ENCODE results near the gene LRP1B.

LRP1B gene

DNA sequence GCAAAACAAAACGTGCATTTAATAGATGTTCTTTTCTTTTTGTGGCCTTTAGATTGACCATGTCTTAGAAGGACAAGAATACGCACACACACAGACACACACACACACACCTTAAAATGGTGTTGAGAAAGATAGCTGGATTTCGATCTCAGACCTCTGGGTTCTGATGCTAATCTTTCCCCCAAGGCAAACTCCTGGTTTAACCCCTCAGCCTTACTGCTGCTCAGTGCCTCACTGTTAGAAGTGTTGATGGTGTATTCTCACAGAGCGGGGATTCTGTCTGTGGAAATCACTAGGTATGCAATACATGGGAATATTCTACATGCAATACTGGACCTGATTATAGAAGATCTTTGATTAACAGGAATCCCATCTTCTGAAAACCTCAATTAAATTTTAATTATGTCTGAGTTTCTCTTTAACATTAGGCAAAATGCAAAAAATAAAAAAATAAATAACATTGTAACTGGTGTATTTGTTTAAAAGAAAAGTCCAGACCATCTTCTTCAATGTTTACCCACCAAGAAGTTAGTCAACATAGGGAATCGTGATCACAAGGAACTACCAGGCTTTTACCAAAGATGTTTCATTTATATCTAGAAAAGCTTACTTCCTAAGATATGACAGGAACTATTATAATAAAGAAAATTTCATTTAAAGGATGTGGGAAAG, 613.5 kb downstream of the LRP1B start:
- no peak for DNase-seq (ENCODE audit: low spot score)

DNA sequence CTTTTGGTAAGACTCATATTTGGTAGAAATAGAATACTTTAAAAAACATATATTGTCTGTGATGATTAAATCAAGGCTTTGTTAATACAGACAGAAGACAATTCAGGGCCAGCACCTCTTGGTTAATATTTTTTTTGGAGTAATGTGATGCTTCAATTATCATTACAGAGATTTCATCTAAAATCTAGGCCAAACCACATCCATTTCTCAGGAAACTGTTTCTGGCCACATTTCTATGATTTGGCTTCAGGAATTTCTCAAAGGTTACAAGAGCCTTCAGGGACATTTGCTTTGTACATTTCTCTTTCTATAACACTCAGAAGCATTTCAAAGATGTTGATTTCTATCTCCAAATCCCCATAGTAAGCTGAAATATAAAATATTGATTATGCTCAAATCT, 614.9 kb downstream of the LRP1B start:
- DNase-seq (ENCODE audit: low spot score) = no peak

DNA sequence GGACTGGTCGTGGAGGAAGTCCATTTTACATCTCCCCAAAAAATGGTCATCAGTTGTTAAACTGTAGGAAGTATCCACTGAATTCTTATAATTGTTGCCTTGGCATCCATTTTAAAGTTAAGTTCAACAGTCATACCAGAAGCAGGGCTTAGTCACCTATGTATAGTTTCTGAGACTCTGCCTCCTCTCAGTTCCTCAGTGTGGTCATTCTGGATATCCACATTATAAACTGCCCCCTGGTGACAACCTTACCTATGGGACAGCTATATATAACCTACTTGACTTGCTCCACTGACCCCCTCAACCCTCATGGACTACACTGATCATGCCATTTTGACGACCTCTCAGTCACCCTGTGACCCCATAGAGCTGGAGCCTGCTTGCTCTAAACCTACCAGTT, 617.0 kb downstream of the LRP1B start:
- DNase-seq (ENCODE audit: low spot score) = no peak

DNA sequence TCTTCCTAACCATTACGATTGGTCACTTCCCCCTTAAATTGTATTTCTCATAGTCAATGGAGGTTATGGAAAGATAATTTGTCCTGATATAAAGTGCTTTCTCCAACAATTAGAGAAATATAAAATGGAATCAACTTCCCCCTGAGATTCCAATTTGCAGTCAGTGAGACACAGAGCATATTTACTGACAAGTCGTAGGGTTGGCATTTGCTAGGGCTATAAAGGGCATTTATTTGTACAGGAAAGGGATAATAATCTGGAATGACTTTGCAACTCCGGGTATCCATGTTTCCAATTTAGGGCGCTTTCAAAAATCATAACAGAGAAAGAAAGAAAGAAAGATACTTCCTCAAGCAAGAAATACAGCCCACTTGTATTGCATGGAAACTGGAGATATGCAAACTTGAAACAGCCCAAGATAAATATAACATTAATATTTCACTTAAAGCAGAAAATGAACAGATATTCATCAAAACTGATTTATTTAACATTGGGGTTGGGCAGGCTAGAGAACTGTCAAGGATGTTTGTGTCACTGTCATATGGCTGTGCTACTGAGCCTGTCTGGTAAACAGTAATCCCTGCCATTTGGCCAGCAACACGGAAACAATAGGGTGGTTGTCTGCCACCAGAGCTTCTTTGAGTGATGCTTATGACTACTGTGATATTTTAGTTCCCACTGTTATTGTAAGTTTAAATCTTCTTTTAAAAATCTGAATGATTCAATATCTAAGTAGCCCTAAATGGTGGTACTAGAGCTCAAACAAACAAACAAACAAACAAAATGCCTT, 621.8 kb downstream of the LRP1B start:
- peak; percentile 93 for DNase-seq (ENCODE audit: low spot score)

DNA sequence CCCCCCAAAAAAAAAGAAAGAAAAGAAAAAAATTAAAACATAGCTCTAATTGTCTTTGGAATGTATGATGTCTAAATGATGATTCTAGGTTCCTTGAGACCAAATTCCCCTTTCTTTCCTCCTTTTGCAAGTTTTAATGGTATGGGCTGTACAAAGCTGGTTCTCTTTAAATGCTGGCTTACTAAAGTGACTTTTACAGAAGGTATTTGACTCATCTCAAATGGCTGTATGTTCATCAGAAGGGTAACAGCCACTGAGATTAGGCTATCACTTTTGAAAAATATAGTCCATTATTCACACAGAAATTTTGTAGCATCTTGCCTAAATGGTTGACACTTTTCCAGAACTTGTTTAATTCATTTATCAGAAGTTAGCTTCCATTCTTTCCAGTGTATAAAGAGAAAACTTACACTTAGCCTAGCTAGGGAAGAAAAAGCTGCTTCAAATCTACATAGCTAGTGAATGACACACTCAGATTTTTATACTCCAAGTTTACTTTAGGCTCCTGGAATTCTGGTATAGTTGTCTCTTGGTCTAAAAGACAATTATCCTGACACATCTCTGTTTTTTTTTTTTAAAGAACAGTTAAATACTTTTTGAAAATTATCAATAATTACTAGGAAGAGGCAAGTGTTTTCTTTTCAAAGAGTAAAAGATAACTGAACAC, 622.6 kb downstream of the LRP1B start:
- DNase-seq (ENCODE audit: low spot score) = no peak

DNA sequence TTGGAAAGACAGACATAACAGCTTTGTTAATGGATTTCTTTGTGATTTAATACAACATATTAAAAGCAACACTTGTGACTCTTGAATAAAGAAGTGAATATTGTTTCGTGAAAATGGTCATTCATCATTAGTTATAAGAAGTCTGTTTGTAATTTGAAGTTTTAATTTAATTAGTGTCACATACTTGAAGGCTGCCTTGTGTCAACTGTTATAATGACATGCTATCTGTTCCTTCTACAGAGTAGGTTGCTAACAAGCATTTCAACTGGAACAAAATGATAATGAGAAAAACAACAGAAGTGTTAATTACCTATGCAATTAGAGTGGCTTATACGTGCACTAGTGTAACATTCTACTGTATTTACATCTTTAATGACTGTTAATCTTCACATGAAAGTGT, 624.7 kb downstream of the LRP1B start:
- DNase-seq (ENCODE audit: low spot score) = no peak

DNA sequence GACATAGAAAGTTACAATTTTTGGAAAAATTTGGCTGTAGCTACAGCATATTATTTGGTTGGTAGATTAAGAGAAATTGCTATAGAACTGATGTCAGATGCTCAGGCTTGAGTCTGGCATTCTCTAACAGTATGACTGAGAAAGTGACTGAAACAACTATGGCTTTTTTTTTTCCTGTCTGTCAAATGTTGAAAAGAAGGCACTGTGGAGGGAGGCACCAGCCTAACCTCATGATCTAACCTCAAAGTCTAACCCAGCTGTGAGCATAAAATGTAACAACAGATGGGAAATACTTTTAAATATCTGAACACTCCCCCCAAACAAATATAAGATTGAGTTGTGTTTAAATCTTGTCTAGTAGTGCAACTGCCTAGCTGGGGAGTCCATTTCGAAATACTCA, 629.1 kb downstream of the LRP1B start:
- no peak for DNase-seq (ENCODE audit: low spot score)

DNA sequence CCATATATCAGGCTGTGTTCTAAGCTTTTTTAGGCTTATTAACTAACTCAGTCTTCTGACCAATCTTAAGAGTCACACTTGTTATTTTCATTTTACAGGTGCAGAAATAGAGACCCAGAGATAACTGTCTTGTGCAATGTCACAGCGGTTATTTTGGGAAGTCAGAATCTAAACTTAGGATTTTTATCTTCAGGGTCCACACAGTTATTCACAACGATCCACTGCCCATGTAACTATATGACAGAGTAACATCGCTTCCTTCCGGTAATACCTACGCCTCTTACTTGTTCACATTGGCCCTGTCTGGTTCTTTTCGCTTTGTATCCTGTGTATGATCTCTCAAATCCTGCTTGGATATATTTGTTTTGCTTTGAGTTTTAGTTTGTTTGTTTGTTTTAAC, 631.7 kb downstream of the LRP1B start:
- no peak for DNase-seq (ENCODE audit: low spot score)

DNA sequence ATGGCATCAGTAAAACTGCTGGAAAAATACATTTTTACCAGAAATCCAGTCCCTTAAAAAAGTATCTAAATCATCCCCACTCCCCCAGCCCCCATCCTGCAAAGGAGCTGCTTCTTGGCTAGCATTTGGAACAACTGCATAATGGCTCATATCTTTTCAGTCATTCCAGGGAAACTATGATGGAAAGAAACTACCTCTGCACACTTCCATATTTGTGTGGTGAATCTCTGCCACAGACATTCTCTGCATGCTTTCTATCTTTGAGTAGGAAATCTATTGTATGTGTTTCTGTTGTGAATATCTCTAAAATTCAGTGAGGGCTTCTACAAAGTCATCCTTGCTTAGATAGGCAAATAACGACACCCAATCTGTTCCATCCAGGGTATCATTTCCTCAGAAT, 632.3 kb downstream of the LRP1B start:
- no peak for DNase-seq (ENCODE audit: low spot score)

DNA sequence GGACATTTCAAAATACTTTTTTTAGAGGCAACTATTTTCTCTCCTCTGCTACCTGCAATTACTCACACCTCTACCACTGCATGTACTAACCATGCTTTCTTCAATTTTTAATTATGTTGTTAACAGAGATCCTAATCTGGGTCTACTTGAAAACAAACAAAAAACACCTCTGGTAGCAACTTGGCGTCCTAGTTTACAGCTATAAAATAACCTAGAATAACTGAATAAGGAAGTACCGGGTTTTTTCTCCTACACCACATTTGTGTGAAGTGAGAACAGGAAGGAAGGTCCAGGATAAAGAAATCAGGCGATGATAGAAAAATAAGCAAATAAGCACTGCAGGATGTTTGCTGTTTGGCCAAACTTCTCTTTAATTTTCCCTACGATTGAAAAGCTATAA, 633.5 kb downstream of the LRP1B start:
- DNase-seq (ENCODE audit: low spot score) = no peak

DNA sequence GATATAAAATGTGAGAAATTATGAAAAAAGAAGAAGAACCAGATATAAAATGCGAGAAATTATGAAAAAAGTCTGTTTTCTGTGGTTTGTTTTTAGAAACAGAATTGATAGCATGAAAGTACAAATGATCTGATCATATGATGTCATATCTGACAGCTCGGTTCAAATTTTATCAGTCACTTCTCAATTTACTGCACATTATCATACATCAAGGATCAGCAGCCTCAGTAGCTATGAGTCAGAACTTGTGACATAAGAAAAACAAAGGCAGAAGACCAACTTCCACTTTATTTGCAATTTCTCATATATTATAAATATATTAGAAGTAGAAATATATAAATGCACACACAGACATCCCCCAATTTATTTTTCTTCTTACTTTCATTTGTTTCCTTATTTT, 634.0 kb downstream of the LRP1B start:
- DNase-seq (ENCODE audit: low spot score) = no peak

DNA sequence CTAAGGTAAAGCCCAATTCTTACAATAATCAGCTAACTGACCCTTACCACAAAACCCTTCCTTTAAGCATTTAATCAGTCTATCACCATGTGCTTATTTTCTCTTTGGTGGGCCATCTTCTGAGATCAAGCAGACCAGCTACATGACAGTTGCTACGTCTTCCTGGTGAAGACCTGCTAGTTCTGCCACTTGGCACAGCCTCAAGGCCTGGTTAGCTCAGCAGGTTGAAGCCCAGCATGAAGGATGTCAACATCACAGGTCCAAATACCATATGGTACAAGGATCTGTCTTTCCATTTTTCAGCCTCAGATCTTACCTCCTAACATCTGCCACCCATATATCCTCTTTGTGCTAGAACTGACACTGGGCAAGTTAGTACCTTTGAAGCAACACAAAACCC, 636.9 kb downstream of the LRP1B start:
- no peak for DNase-seq (ENCODE audit: low spot score)

DNA sequence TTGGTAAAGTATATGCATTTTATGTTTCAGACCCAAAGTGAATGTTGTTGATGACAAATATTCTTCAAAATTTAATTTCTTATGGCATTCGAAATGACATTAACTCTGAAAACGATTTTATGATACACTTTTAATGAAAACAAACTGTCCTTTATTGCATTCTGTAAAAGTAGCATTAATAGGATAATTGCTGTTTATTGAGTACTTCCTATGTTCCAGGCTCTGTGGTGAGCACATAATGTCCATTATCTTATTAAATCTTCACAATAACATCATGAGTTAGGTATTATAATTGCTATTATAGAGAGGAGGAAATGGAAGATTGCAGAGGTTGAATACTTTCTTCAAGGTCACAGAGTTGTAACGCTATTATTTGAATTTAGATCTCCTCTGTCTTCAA, 638.0 kb downstream of the LRP1B start:
- DNase-seq (ENCODE audit: low spot score) = no peak

DNA sequence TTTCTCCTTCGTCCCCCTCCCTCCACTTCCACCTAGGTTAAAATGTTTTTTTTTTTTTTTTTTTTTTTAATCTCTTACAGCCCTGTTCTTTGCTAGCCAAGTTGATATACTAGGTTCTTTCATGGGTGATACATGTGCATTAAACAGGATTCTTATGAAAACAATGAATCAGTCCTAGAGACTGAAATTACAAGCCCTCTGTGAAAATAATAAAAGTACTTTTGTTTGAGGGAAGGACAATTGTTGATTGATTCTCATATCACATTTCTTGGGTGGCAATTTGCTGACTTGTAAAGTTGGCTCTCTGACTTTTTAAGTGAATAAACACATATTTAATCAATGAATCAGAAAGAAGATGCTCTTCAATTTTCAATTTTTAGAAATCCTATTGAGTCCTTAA, 639.9 kb downstream of the LRP1B start:
- peak; percentile 87 for DNase-seq (ENCODE audit: low spot score)

DNA sequence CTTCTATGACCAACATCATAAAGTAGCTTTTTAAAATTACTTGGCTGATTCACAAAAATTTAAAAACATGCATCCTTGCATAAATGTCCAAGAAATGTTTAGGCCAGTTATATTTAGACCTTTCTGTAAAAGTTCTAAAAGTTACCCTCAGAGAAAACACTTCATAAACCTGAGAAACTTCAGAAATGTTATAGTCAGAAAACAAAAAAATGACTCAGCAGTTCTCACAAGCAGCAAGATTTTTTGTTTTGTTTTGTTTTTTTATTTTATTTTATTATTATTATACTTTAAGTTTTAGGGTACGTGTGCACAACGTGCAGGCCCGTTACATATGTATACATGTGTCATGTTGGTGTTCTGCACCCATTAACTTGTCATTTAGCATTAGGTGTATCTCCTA, 648.1 kb downstream of the LRP1B start:
- DNase-seq (ENCODE audit: low spot score) = no peak

DNA sequence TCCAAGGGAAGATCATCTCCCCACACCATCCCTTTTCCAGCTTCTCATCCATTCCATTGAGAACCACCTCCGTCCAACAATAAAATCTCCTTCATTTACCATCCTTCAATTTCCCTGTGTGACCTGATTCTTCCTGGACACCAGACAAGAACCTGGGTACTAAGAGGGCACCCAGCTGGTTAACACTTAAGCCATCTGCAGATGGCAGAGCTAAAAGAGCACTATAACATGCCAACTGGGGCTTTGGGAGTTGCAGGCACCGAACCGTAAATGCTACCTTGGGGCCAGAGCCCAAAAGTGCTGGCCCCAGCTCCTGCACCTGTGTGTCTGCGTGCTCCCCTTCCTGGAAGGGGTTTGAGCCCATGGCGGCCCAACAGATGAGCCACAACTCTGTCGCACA, 655.0 kb downstream of the LRP1B start:
- no peak for DNase-seq (ENCODE audit: low spot score)

DNA sequence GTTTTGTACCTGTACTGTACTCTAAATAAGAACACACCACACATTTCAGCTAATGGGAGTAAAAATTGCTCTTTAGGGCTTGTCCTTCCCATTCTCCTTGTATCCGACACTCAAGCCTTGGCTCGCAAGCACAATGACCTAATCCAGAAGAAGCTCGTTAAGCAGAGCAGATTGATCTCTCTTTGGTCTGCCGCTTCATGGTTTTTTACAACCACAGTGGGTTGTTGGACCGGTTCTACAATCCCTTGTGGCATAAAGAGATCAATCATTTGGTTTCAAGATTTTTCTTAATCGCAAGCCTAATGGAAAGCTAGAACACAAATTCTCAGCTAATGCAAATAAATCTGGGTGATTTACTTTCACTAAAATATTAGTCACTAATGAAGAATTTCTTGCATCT, 662.1 kb downstream of the LRP1B start:
- peak; percentile 23 for DNase-seq (ENCODE audit: low spot score)

DNA sequence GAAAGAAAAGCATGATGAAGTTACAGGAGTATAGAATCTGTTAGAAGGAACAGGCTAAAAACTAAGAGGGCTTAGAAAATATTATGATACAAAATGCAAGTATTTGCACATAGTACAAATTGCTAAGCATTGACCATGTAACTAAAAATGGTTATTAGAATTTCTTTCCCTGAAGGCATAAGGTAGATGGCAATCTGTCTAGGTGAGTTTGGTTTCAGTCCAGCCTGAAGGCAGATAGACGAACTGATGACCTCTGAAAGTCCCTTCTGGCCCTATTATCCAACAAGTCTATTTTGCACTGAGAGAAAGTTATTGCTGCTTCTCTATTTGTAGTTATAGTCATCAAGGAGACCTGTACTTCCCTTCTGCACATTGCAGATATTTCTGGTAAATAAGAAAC, 663.5 kb downstream of the LRP1B start:
- DNase-seq (ENCODE audit: low spot score) = no peak

DNA sequence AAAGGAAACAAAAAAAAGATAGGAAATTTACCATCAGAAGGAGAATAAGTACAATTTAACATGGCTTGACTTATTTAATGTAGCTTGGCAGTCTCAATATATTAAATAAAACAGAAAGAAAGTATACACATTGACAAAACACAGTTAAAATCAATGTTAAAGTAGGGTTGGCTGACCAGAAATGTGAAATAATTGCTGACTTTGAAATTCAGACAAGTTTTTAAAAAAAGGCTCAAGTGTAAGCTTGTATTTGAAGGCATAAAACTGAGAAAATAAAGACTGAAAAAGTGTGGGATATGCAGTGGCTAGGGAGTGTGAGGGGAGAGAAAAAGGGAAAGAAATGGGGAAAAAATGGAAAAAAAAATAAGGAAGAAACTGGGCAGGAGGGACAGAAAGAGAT, 665.8 kb downstream of the LRP1B start:
- no peak for DNase-seq (ENCODE audit: low spot score)

DNA sequence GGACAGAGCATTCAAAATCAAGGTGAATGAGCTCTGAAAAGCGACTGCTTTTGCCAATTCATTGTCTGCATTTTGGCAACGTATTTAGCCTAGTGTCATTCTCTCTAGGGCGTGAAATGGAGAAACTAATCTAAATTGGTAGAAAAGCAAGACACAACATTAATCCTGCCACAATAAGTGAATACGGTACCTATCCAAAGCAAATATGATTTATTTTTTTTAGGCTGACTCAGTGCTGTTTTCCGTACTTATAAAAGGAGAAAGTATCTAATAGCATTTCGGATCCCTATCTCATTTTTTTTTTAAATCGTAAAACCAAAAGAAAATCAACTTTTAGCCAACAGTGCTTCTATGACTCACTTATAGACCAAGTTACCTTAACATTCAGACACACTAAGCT, 672.5 kb downstream of the LRP1B start:
- no peak for DNase-seq (ENCODE audit: low spot score)

DNA sequence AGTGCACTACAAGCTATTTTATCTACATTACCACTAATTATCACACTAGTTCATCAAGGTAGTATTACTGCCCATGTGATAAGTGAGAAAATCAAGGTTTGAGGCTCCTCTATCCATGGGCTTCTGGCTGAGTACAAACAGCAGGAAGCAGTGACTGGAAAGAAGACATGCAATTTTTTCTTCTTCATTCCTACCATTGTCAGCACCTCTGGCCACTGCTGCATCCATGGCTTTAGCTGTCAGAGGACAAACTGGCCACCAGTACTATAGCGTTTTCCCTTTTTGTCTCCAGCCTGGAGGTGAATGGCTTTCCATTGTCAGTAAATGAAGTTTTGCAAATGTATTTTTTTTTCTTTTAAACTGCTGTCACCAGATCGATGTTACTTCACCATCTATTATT, 674.9 kb downstream of the LRP1B start:
- DNase-seq (ENCODE audit: low spot score) = no peak

DNA sequence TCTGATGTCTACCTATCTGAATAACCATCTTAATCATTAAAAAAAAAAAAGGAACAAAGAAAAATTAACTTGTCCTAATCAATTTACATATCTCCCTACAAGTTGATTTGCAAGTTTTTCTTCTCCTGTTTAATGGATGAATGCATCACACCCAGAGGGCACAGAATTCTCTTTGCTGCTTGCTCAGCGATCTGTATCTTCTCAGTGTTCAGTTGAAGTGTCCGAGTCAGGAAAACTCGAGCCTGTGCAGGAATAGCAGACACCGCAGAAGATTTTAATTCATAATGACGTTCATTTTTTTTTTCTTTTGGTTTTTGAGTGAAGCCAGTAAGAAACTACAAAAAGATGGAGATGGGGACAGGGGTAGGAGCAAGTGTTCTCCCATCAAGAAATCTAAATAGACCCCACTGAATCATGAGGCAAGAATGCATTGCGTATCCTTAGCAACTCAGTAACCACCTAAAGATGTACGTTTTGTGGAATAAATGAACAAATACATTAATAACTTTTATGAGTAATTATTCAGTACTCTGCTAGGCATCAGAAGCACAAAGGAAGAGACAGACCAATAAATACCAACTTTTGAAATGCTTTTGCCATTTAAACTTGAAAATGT, 675.5 kb downstream of the LRP1B start:
- DNase-seq (ENCODE audit: low spot score) = no peak

DNA sequence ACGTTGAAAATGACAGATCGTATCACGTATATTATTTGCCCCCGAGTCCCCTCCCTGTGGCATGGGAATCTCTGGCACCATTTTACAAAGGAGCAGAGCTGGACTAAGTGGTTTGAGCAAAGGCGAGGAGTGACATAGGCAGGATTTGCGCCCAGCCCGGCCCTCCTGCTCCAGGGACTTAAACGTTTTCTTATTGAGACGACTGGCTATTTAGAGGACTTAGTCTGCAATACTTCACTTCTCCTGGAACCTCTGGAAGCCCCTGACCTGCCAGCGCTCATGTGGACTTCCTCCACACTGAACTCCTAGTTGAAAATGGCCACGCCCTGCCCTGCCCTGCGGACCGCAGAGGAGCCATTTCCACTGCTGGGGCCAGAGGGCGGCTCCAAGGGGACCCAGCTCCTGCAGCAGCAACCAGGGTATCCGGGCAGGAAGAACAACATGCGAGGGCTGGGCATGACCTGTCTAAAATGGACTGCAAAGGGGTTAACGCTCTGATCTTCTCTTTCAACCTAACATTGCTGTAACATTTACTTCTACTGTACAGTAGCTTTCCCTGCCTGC, 690.7 kb downstream of the LRP1B start:
- DNase-seq (ENCODE audit: low spot score) = no peak

Data from pons (tissue), 1 donor.